GM12872 (cell line): Measurements from ENCODE around the gene CCDC30.
A peak's percentile ranks its signal among the peaks of the same experiment; 100 is the strongest.

ENCODE experiments used
- TF ChIP-seq, protein P1 (sequence below): IDR thresholded peaks from 3 replicates; pipeline ENCODE4 v1.5.1; 2011; ENCODE audit warnings: low read depth, mild to moderate bottlenecking, low read length, moderate library complexity; ENCODE audit not compliant: insufficient read depth

CCDC30 gene

DNA sequence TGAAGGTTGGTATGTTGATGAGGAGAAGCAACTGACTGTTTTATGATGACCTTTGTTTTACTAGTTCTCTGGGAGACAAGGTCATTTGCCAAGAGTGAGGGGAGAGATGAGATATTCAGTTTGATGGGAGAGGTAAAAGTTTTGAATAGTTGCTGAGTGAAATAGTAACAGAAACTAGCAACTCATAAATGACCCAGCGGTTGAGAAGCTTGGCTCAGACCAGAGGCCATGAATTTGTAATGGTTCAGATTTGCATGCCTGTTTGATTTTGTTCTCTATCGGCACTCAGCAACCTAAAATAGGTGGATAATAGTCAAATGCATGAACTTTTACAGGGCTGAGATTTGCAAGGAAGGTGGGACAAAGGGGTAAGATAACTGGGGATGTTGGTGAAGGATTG is 6.6 kb downstream of the CCDC30 start:
- TF ChIP-seq, protein P1, sequence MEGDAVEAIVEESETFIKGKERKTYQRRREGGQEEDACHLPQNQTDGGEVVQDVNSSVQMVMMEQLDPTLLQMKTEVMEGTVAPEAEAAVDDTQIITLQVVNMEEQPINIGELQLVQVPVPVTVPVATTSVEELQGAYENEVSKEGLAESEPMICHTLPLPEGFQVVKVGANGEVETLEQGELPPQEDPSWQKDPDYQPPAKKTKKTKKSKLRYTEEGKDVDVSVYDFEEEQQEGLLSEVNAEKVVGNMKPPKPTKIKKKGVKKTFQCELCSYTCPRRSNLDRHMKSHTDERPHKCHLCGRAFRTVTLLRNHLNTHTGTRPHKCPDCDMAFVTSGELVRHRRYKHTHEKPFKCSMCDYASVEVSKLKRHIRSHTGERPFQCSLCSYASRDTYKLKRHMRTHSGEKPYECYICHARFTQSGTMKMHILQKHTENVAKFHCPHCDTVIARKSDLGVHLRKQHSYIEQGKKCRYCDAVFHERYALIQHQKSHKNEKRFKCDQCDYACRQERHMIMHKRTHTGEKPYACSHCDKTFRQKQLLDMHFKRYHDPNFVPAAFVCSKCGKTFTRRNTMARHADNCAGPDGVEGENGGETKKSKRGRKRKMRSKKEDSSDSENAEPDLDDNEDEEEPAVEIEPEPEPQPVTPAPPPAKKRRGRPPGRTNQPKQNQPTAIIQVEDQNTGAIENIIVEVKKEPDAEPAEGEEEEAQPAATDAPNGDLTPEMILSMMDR, result no peak

DNA sequence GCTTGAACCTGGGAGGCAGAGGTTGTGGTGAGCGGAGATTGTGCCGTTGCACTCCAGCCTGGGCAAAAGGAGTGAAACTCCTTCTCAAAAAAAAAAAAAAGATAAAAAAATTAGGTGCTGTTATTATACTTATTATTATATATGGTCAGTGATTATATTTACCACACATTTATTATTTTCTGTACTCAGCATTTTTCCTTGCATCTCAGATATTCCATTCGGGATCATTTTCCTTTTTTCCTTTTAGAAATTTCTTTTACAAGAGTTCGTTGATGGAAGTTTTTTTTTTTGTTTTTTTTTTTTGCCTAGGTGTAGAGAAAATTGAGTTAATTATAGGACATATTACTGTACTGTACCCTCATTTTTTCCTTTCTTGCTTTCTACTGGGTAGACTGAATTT is 13.5 kb downstream of the CCDC30 start:
- TF ChIP-seq, protein P1, result no peak

DNA sequence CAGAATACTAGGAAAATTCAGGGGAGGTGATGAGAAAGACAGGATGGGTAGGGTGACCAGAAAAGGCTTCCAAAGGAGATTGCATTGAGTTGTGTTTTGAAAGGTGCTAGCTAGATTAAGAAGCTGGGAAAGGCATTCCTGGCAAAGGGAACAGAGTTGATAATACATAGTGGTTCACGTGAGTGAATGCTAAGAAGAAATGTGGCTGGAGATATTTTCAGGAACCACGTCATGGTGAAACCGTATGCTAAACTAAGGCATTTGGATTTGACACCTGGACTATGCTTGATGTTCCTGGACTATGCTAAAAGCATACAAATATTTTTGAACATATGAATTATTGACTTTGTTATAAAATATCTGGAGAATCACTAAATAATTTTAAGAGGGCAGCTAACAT is 14.7 kb downstream of the CCDC30 start:
- TF ChIP-seq, protein P1, result no peak

DNA sequence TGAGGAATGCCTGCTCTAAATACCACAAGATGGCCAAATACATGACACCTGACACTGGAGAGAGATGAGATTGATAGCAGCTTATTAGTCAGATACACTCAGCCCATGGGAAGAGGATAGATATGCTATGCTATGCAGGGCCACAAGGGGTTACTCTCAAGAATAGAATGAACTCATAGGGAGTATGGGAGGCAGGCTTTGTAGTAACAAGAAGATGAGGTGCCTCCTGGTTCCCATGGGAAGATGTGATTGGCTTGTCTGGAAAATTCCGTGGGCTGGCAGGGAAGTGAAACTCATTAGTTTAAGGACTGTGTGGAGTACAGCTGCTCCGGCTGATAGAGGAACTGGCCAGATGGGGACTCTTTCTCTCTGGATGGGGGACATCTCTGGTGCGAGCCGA is 16.5 kb downstream of the CCDC30 start:
- TF ChIP-seq, protein P1, result peak; percentile 38; the same call in 1 of the 3 replicates

DNA sequence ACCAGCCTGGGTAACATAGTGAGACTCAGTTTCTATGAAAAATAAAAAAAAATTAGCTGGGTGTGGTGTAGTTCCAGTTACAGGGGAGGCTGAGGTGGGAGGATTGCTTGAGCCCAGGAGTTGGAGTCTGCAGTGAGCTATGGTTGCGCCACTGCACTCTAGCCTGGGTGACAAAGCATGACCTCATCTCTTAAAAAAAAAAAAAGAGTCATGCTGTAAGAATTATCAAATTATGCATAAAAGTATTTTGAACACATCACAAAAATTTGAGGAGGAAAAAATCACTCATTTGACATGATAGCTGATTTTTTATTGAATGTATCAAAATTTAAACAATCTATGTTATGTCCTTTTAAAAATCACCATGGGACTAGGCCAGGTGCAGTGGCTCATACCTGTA is 17.8 kb downstream of the CCDC30 start:
- TF ChIP-seq, protein P1, result no peak

DNA sequence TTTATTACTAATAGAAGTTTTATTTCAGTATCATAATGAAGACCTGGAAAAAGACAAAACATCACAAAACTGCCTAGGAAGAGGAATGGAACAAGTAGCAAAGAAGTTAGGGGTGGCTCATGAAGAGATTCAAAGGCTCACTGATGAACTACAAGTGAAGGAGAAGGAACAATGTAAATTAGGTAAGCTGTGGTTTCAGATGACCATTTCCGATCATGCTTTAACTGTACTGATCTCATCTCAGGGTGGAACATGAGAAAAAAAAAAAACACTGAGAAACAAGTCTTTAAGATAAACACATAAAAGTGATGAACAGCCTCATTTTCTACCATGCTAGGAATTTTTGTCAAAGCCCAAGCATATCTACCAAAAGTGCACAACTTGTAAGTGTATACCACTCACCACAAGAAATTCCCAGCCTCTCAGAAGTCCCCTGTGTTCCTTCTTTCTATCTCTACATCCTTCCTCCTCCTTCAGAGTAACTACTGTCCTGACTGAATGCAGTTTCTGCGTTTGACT is 19.6 kb downstream of the CCDC30 start:
- TF ChIP-seq, protein P1, result no peak

DNA sequence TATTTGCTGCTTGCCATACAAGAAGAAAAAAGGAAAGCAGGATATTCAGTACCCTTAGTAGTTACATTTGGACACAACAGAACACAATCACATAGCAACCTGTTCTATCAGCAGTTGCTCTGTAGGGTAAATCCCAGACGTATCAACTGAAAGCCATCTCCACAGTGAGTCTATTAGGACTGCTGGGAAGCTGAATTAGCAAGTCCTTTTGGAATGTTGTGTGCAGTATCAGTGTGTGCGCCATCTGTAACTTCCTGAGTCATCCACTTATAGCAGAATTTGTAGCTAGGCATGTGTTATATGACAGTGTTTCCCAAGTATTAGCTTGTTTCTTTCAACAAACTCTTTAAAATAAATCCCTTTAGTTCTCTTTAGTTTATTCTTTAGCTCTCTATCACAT is 21.3 kb downstream of the CCDC30 start:
- TF ChIP-seq, protein P1, result no peak
